Brain microvascular endothelial cell (primary cell): ENCODE data around the gene RALGAPA2.

Source experiments
- DNase-seq: peaks from one replicate; pipeline ENCODE4 v3.0.0-alpha.2; 2020
- H3K27ac ChIP-seq: fragments of 250-450 bp; sonication (Bioruptor Pico); 2 replicates; pipeline ENCODE4 v1.5.1; 2020; ENCODE audit warnings: mild to moderate bottlenecking, moderate library complexity
- H3K27me3 ChIP-seq: fragments of 250-450 bp; sonication (Bioruptor Pico); replicated peaks from 2 replicates; pipeline ENCODE4 v1.5.1; 2020; ENCODE audit warnings: mild to moderate bottlenecking
- H3K36me3 ChIP-seq: fragments of 250-450 bp; sonication (Bioruptor Pico); replicated peaks from 2 replicates; pipeline ENCODE4 v1.5.1; 2020; ENCODE audit warnings: mild to moderate bottlenecking
- H3K4me3 ChIP-seq: 2 replicates; pipeline ENCODE4 v1.5.1; 2011; ENCODE audit warnings: low read depth, mild to moderate bottlenecking, control low read depth, low read length, moderate library complexity
- in situ Hi-C: cut with HindIII; loops from 2 replicates; pipeline ENCODE4 v1.10.0; 2017; ENCODE audit warnings: low sequenced_read_pairs, low pct_ligation_motif_present
- TF ChIP-seq, protein P1 (sequence below): IDR thresholded peaks from 2 replicates; pipeline ENCODE4 v1.5.1; 2011; ENCODE audit warnings: low read depth, mild to moderate bottlenecking, moderate library complexity, low read length, control low read depth, inconsistent platforms; ENCODE audit errors: missing control alignments

The RALGAPA2 gene

DNA sequence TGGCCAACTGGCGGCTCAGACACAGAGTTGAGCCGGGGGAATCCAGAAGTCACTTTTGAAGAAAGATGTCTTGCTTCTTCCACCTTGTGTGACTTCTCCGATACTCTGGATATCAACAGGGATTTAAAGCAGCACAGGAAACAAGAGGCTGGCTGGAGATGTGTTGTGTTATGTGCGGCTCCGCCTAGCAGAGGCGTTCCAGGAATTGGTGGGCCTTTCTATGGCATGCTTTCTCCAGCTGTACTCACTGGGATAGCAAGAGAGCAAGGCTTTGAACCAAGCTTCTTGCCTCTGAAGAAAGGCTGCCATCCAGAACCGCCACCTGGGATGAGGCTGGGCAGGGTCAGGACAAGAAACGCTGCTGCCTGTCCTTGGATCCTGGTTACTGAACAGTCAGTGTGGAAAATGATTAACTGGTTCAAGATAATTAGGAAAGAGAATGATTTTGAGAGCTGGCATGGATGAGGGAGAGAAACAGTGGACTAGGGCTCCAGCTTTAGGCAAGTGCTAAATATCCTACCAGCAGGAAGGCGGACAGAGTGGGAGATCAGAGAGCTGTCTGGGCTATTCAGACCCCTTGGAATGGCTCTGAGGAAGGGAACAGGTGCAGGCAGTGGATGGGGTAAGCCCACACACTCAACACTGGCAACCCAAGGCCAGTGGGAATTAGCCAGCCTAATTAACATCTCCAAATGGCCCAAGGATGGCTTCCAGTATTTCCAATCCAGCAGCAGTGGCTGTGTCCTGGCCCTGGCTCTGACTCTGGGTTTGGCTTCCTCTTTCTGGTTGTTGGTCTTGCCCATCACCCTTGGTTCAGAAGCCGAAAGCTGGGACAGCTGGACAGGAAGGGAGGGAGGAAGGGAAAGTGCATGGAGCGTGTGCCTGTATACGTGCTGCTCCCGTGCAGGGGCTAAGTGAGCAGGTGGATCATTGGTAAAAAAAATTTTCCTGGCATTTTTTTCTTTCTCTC, 312.6 kb downstream of the RALGAPA2 start:
- in situ Hi-C loops, result no loop called here
- no peak for DNase-seq
- TF ChIP-seq, protein P1, sequence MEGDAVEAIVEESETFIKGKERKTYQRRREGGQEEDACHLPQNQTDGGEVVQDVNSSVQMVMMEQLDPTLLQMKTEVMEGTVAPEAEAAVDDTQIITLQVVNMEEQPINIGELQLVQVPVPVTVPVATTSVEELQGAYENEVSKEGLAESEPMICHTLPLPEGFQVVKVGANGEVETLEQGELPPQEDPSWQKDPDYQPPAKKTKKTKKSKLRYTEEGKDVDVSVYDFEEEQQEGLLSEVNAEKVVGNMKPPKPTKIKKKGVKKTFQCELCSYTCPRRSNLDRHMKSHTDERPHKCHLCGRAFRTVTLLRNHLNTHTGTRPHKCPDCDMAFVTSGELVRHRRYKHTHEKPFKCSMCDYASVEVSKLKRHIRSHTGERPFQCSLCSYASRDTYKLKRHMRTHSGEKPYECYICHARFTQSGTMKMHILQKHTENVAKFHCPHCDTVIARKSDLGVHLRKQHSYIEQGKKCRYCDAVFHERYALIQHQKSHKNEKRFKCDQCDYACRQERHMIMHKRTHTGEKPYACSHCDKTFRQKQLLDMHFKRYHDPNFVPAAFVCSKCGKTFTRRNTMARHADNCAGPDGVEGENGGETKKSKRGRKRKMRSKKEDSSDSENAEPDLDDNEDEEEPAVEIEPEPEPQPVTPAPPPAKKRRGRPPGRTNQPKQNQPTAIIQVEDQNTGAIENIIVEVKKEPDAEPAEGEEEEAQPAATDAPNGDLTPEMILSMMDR, result no peak
- H3K27ac ChIP-seq, result no peak overlapping the region
- H3K36me3 ChIP-seq, result no peaks in the 10 kb centered on the region
- no peaks in the 10 kb centered on the region for H3K27me3 ChIP-seq
- H3K4me3 ChIP-seq, result no peak overlapping the region

GRCh38 chr20:20398123-20398522, 314.3 kb downstream of the RALGAPA2 start:
- no peak for DNase-seq
- H3K27me3 ChIP-seq, result no peaks in the 10 kb centered on the region
- H3K27ac ChIP-seq, result no peak overlapping the region
- TF ChIP-seq, protein P1, result no peak
- no peaks in the 10 kb centered on the region for H3K36me3 ChIP-seq
- no peak overlapping the region for H3K4me3 ChIP-seq
- in situ Hi-C loops, result no loop called here

DNA sequence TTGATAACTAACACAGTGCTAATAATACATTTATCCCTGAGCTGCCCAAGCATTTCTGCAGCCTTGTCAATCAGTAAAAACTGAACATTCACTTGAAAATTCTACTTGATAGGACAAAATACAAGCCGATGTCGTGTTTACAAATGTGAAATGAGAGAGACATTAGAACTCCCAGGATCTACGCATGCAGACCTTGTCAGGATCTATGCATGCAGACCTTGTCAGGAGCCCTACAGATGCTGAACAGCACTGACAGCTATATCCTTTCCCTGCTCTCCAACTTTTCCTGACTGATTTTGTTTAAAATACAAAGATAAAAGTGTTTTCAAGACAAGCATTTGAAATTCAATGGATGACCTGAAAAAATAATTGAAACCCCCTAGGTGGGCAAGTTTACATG, 315.6 kb downstream of the RALGAPA2 start:
- in situ Hi-C loops, result no loop called here
- DNase-seq, result no peak
- H3K27ac ChIP-seq, result no peak overlapping the region
- H3K27me3 ChIP-seq, result no peaks in the 10 kb centered on the region
- H3K36me3 ChIP-seq, result no peaks in the 10 kb centered on the region
- TF ChIP-seq, protein P1, result no peak
- no peak overlapping the region for H3K4me3 ChIP-seq

DNA sequence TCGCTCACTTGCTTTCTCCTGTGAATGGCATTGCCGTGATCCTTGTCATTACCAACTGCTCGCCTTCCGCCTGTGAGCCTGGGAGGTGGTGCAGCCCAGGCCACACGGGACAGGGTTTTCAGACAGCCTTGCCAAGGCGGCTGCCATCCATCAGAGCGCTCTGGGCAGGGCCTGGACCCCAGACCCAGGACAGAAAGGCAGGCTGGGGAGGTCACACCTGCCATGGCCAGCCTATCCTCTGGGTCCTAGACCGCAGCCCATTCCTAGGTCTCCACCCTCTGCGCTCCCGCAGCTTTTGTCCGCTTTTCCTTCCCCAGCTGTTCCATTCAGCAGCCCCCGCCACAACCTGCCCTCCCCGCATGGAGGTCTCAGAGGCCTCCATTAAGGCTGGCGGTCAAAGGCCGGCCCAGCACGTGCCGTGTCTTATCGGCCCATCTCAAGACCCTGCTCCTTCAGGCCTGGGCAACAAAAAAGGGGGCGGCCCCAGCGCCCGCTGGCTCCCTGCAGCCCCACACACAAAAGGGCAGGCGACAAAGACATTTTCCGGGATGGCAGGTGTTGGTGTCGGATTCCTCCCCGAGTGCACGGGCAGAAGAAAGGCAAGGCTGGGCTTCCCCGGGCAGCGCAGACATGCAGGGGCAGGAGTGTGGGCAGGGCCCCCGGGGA, 316.4 kb downstream of the RALGAPA2 start:
- Histone ChIP-seq H3K27me3 (no peaks in the 10 kb centered on the region), H3K36me3 (no peaks in the 10 kb centered on the region), H3K4me3 (no peak overlapping the region), H3K27ac (no peak overlapping the region)
- in situ Hi-C loops, result no loop called here
- TF ChIP-seq, protein P1, result no peak
- no peak for DNase-seq

DNA sequence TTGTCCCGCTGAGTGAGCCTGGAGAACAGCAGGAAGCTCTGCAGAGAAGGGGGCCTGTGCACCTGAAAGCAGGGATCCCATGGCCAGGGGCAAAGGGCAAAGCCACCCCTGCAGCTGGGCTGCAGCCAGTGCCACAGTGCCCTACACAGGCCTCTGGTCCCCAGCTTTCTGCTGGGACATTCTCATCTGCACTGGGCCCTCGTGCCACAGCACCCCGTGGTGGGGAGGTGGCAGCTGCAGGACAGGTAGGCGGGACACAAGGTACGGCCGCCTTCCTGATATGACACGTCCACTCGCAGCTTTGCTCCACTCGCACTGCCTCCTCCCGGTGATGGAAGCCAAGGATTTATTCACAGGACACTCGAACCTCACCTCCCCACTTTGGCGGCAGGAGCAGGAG, 317.4 kb downstream of the RALGAPA2 start:
- TF ChIP-seq, protein P1, result no peak
- H3K36me3 ChIP-seq, result no peaks in the 10 kb centered on the region
- DNase-seq, result no peak
- in situ Hi-C loops, result no loop called here
- no peak overlapping the region for H3K4me3 ChIP-seq
- no peak overlapping the region for H3K27ac ChIP-seq
- H3K27me3 ChIP-seq, result no peaks in the 10 kb centered on the region
